Fibroblast of mammary gland (primary cell): ENCODE results near the gene MAGEB2.

Experiments used
- DNase-seq: peaks from one replicate; pipeline ENCODE4 v3.0.0-alpha.2; 2010; ENCODE audit warnings: low read depth
- H3K4me3 ChIP-seq: 2 replicates; pipeline ENCODE4 v1.5.1; 2011; ENCODE audit warnings: low read depth, mild to moderate bottlenecking, low read length, moderate library complexity; ENCODE audit not compliant: control insufficient read depth
- TF ChIP-seq, protein P1 (sequence below): conservative IDR thresholded peaks from 2 replicates; pipeline ENCODE4 v1.5.1; 2011; ENCODE audit warnings: low read depth, low read length, inconsistent platforms; ENCODE audit not compliant: control insufficient read depth, insufficient read depth

Gene MAGEB2

DNA sequence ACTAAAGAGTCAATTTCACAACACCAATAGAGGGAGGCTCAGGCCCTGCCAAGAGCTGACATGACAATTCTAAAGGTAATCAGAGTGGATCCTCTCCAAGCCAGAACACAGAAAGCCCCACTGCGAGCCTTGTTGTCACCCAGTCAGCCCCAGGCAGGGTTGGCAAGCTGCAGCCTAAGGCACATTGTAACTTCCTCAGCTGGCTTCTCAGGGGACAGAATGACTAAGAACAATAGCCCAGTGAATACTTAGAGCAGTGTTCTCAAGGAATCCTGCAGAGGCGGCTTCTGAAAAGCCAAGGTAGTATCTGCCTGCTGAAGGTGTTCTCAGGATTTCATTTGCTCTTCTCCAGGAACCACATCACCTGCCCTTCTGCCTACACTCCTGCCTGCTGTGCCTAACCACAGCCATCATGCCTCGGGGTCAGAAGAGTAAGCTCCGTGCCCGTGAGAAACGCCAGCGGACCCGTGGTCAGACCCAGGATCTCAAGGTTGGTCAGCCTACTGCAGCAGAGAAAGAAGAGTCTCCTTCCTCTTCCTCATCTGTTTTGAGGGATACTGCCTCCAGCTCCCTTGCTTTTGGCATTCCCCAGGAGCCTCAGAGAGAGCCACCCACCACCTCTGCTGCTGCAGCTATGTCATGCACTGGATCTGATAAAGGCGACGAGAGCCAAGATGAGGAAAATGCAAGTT is 26.5 kb downstream of the MAGEB2 start, which contains the start of gene MAGEB4:
Gene MAGEB4 (plus strand): TSS at position 277 of the 692 bp plus-strand sequence. CDS start 136 bp downstream, at position 413.
- TF ChIP-seq, protein P1, sequence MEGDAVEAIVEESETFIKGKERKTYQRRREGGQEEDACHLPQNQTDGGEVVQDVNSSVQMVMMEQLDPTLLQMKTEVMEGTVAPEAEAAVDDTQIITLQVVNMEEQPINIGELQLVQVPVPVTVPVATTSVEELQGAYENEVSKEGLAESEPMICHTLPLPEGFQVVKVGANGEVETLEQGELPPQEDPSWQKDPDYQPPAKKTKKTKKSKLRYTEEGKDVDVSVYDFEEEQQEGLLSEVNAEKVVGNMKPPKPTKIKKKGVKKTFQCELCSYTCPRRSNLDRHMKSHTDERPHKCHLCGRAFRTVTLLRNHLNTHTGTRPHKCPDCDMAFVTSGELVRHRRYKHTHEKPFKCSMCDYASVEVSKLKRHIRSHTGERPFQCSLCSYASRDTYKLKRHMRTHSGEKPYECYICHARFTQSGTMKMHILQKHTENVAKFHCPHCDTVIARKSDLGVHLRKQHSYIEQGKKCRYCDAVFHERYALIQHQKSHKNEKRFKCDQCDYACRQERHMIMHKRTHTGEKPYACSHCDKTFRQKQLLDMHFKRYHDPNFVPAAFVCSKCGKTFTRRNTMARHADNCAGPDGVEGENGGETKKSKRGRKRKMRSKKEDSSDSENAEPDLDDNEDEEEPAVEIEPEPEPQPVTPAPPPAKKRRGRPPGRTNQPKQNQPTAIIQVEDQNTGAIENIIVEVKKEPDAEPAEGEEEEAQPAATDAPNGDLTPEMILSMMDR = no peak
- no peak for DNase-seq

DNA sequence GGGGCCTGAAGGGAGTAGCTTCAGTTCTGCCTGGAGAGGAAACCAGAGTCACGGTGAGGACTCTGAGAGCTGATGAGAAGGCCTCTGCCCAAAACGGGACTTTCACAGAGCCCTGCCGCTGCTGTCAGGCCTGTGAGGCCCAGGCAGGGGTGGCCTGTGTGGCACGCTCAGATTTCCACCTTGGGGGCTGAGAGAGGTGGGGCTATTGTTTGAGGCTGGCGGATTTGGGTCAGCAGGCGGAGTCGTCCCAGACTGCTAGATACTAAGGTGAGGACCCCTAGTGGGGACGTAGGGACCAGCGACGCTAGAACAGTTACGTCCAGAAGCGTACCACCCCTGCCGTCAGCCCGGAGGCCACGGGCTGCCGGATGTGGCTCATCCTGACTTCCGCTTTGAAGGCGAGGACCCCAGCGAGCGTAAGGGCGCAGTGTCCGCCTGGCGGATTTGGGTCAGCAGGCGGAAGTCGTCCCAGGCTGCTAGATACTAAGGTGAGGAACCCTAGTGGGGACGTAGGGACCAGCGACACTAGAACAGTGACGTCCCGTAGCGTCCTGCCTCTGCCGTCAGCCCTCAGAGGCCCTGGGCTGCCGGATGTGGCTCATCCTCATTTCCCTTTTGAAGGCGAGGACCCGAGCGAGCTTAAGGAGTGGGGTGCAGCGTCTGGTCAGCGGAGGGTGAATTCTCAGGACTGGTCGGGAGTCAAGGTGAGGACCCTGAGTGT is 31.6 kb downstream of the MAGEB2 start, which contains the start of gene MAGEB1:
Gene MAGEB1 (plus strand): TSS at position 378 of the 721 bp plus-strand sequence. CDS start 3,348 bp downstream, outside the sequence.
- H3K4me3 ChIP-seq = no peak within 1 kb of the TSS
- DNase-seq = no peak
- TF ChIP-seq, protein P1 = no peak

More for the DNA sequence above, 26.5 kb downstream of the MAGEB2 start, which contains the start of gene MAGEB4:
- H3K4me3 ChIP-seq = no peak within 1 kb of the TSS

DNA sequence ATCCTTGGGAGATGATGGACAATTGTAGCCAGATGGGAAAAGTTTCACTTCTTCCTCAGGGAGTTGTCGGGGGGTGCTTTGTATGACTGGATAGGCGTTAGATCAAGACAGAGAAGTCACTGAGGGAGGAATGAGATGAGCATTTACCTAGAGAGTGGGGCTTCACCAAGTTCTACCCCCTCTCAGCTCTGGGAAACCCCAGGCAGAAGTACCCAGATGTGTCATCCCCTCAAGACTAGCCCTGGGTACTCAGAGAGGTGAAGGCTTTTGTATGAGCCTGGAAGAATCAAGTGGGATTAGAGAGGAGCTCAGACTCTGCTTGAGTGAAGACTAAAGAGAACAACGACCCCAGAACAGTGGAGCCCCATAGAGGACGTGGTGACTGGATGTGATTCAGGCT is 33.5 kb downstream of the MAGEB2 start:
- DNase-seq = no peak

DNA sequence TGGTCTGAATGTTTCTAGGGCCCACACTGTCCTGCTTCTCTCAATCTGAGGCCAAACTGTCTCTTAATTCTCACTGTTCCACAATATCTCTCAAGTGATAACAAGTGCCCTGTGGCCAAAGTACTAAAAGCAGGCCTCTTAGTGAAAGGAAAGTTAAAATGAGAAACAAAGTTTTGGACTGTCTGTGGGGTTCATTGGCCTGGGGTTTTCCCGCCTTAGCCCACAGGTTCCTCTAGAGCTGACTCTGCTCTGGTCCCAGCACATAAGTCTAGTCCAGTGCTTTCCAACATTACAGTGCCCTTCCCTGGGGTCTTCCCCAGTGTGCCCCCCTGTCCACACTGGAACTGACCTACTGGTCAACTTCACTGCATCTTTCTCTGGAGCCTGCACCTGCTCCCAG is 37.9 kb downstream of the MAGEB2 start:
- TF ChIP-seq, protein P1 = no peak

More for the DNA sequence above, 33.5 kb downstream of the MAGEB2 start:
- TF ChIP-seq, protein P1 = no peak
- H3K4me3 ChIP-seq = no peak overlapping the region

DNA sequence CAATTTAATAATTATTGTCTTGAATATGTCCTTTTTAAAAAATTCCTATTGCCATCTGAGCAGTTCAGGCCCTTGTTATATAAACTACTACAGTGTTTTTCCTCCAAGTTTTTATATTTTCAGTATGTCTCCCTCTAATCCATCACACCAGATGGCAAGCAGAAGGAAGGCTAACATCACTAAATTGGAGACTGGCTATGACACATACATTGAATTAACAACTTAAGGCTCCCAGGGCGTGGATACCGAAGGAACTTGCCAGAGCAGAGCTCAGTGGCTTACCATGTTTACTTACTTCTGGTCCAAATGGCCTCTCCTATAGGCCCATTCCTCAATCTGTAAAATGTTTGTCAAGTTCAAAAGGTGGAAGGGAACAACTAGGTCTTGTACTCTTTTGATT is 44.6 kb downstream of the MAGEB2 start:
- H3K4me3 ChIP-seq = no peak overlapping the region
- no peak for DNase-seq
- TF ChIP-seq, protein P1 = no peak

More for the DNA sequence above, 37.9 kb downstream of the MAGEB2 start:
- no peak for DNase-seq
- no peak overlapping the region for H3K4me3 ChIP-seq

DNA sequence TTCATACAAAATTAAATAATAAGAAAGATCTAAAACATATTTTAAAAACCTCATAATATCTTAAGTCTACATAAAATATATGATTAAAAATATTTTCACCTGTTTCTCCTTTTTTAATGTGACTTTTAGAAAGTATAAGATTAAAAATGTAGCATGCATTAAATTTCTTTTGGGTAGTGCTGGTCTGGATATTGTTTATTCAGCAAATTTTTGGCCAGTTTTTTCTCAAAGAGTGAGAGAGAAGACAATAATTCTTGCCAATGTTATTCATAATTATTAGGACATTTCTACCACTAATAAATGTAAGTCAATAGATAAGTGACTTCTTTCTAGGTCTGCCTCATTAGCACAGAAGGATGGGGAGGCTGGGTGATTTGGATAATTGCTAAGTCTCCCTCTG is 45.6 kb downstream of the MAGEB2 start:
- TF ChIP-seq, protein P1 = no peak
- DNase-seq = no peak
- no peak overlapping the region for H3K4me3 ChIP-seq
